Fibroblast of pulmonary artery (primary cell): Measurements from ENCODE around the gene SLC22A2.
A peak's percentile ranks its signal among the peaks of the same experiment; 100 is the strongest.

Experiments used
- DNase-seq: peaks from one replicate; pipeline ENCODE4 v3.0.0-alpha.2; 2010; ENCODE audit warnings: low read depth
- H3K4me3 ChIP-seq: replicated peaks from 2 replicates; pipeline ENCODE4 v1.5.1; 2011; ENCODE audit warnings: low read depth, mild to moderate bottlenecking, control low read depth, low read length, moderate library complexity
- CTCF ChIP-seq: IDR thresholded peaks from 2 replicates; pipeline ENCODE4 v1.5.1; 2011; ENCODE audit warnings: mild to moderate bottlenecking, control low read depth, low read length, inconsistent platforms; ENCODE audit errors: missing control alignments

SLC22A2 gene

GRCh38 chr6:160217073-160217472, 41.5 kb downstream of the SLC22A2 start:
- no peak overlapping the region for H3K4me3 ChIP-seq
- peak; percentile 48 for DNase-seq
- TF ChIP-seq CTCF: no peak

GRCh38 chr6:160215232-160215631, 43.4 kb downstream of the SLC22A2 start:
- peak; percentile 51 for DNase-seq
- H3K4me3 ChIP-seq: no peak overlapping the region
- no peak for TF ChIP-seq CTCF

GRCh38 chr6:160207618-160208017, 51.0 kb downstream of the SLC22A2 start:
- no peak overlapping the region for H3K4me3 ChIP-seq
- TF ChIP-seq CTCF: no peak
- no peak for DNase-seq

GRCh38 chr6:160204710-160205109, 53.9 kb downstream of the SLC22A2 start:
- TF ChIP-seq CTCF: no peak
- H3K4me3 ChIP-seq: no peak overlapping the region
- no peak for DNase-seq

- no peak overlapping the region for H3K4me3 ChIP-seq
- DNase-seq: no peak
- TF ChIP-seq CTCF: no peak
Observed at GRCh38 chr6:160203953-160204352, 54.7 kb downstream of the SLC22A2 start.

GRCh38 chr6:160203522-160203921, 55.1 kb downstream of the SLC22A2 start:
- TF ChIP-seq CTCF: no peak
- no peak for DNase-seq
- H3K4me3 ChIP-seq: no peak overlapping the region

- no peak overlapping the region for H3K4me3 ChIP-seq
- no peak for TF ChIP-seq CTCF
- no peak for DNase-seq
Observed at GRCh38 chr6:160203076-160203475, 55.5 kb downstream of the SLC22A2 start.
